GM12878 (cell line): ENCODE data around the gene ABHD14A. TPM values are rescaled to one million over a fixed set of nuclear protein-coding genes. Genes with fewer than 3 reads are reported as not detected.

Experiments used
- ATAC-seq: fragments of 200-7000 bp; cut with Tn5 transposase; 3 replicates; pipeline ENCODE4 v1.9.1; 2020; ENCODE audit warnings: mild to moderate bottlenecking, moderate library complexity
- BruUV-seq: library from RNA; stranded (reverse); fragments of 400-500 nt; replicated peaks from 2 replicates; lab custom pipeline; 2021; lab: Mats Ljungman, UMichigan
- CTCF ChIA-PET: fragments of 300-600 bp; sonication (Branson Sonifier 250); formaldehyde crosslinking; extraction: SDS; loops from one replicate; lab custom pipeline; 2021; ENCODE audit warnings: inconsistent platforms; lab: Yijun Ruan, JAX
- POLR2A ChIA-PET: fragments of 350-600 bp; formaldehyde crosslinking; extraction: SDS; loops from one replicate; lab custom pipeline; 2021; ENCODE audit warnings: inconsistent platforms; lab: Charles Lee
- RAD21 ChIA-PET: fragments of 300-600 bp; sonication (Branson Sonifier 250); formaldehyde crosslinking; loops from one replicate; lab custom pipeline; 2023; ENCODE audit warnings: antibody characterized with exemption; ENCODE audit not compliant: unreplicated experiment; lab: Charles Lee
- SMC1A ChIA-PET: fragments of 300-600 bp; sonication (Branson Sonifier 250); formaldehyde crosslinking; loops from one replicate; lab custom pipeline; 2023; ENCODE audit not compliant: unreplicated experiment, uncharacterized antibody; lab: Charles Lee
- DNase-seq: peaks from one replicate; pipeline ENCODE4 v3.0.0-alpha.2; 2011; ENCODE audit warnings: low read depth, low spot score
- FAIRE-seq: peaks from 3 replicates; lab custom pipeline; 2011; peaks lifted over from hg19 to GRCh38; lab: Jason Lieb, UNC
- H2AFZ ChIP-seq: 2 replicates; pipeline ENCODE4 v1.6.0; 2011; ENCODE audit warnings: low read depth, low read length, control low read depth; ENCODE audit not compliant: control insufficient read depth
- H3K27ac ChIP-seq: 2 replicates; pipeline ENCODE4 v1.5.1; 2011; ENCODE audit warnings: control low read depth; ENCODE audit not compliant: control insufficient read depth, insufficient read depth
- H3K27me3 ChIP-seq, 2 experiments: replicated peaks in 1 of 2; 2 replicates each; pipeline versions ENCODE4 v1.6.0 to v1.6.1; 2011; ENCODE audit warnings: low read length in 1 of 2; ENCODE audit not compliant: control insufficient read depth in 2 of 2, insufficient read depth in 2 of 2
- H3K36me3 ChIP-seq, 2 experiments: 2 replicates each; pipeline ENCODE4 v1.5.1; 2011; ENCODE audit warnings: low read length in 1 of 2; ENCODE audit not compliant: control insufficient read depth in 2 of 2, insufficient read depth in 2 of 2
- H3K4me1 ChIP-seq: 2 replicates; pipeline ENCODE4 v1.6.1; 2011; ENCODE audit warnings: mild to moderate bottlenecking, low read length, moderate library complexity, mixed read lengths; ENCODE audit not compliant: control insufficient read depth, insufficient read depth
- H3K4me2 ChIP-seq: 2 replicates; pipeline ENCODE4 v1.6.0; 2011; ENCODE audit warnings: control low read depth; ENCODE audit not compliant: control insufficient read depth, insufficient read depth
- H3K4me3 ChIP-seq: fragments of 200-600 bp; sonication (generic); 2 replicates; pipeline ENCODE4 v1.5.1; 2016
- H3K79me2 ChIP-seq: 2 replicates; pipeline ENCODE4 v1.6.0; 2011; ENCODE audit warnings: low read length; ENCODE audit not compliant: control insufficient read depth, insufficient read depth
- H3K9ac ChIP-seq: 2 replicates; pipeline ENCODE4 v1.8.0; 2011; ENCODE audit warnings: low read length, control low read depth, mixed read lengths; ENCODE audit not compliant: control insufficient read depth, insufficient read depth
- H3K9me3 ChIP-seq: replicated peaks from 3 replicates; pipeline ENCODE4 v1.5.1; 2011; ENCODE audit warnings: mild to moderate bottlenecking, low read length; ENCODE audit not compliant: control insufficient read depth, insufficient read depth
- H4K20me1 ChIP-seq: 2 replicates; pipeline ENCODE4 v1.6.0; 2011; ENCODE audit not compliant: control insufficient read depth, insufficient read depth
- RAD51 ChIP-seq: fragments of 450-650 bp; IDR thresholded peaks from 2 replicates; pipeline ENCODE4 v1.6.1; 2016; ENCODE audit warnings: moderate library complexity, mild to moderate bottlenecking, inconsistent platforms
- RUNX3 ChIP-seq: IDR thresholded peaks from 2 replicates; pipeline ENCODE4 v1.6.1; 2012; ENCODE audit warnings: low read length, inconsistent platforms
- WGBS: methylation state at CpG from one replicate; pipeline ENCODE4 v1.1.6; 2016; ENCODE audit warnings: low lambda C conversion rate; ENCODE audit not compliant: insufficient replicate concordance, insufficient coverage; ENCODE audit errors: missing lambda C conversion rate; 5-methylcytosine and 5-hydroxymethylcytosine counted together
- in situ Hi-C: fragments of 300-500 bp; cut with MboI; formaldehyde crosslinking; loops from 9 replicates; pipeline ENCODE4 v1.14.3; 2018; ENCODE audit warnings: mixed read lengths
- intact Hi-C: fragments of 100-400 bp; cut with micrococcal nuclease; formaldehyde crosslinking; loops from one replicate; pipeline ENCODE4 v1.14.2; 2022; ENCODE audit not compliant: unreplicated experiment
- polyA plus RNA-seq, 11 experiments: library from polyadenylated mRNA; depleted of rRNA in 4 of 11; unstranded in 6 of 11; stranded (reverse) in 5 of 11; fragments of >200 nt; fragmentation: Nextera tagmentation in 4 of 11; fragmentation: Illumina TruSeq in 1 of 11; extraction: Ambion mirVana in 4 of 11; extraction: Trizol in 1 of 11; gene quantifications; 1 replicate in 1 of 11; 2 replicates in 10 of 11; pipeline versions ENCODE4 v1.2.1 to v1.2.3, GENCODE V29; 2011 to 2016; ENCODE audit warnings: inconsistent platforms in 2 of 11, missing spikeins in 2 of 11, low read depth in 1 of 11
- total RNA-seq, 4 experiments: library from RNA; depleted of rRNA in 3 of 4; stranded (reverse); fragments of >200 nt in 3 of 4; fragmentation: Illumina TruSeq in 1 of 4; extraction: Trizol in 1 of 4; gene quantifications; 2 replicates each; pipeline versions ENCODE4 v1.2.1 to v1.2.3, GENCODE V29; 2013 to 2021
- TF ChIP-seq, protein P1 (sequence below): fragments of 450-650 bp; formaldehyde crosslinking; IDR thresholded peaks from 2 replicates; pipeline ENCODE4 v1.5.0; 2022; ENCODE audit warnings: mild to moderate bottlenecking, missing genetic modification characterization
- TF ChIP-seq, protein P2 (sequence below): IDR thresholded peaks from 2 replicates; pipeline ENCODE4 v1.6.1; 2012; ENCODE audit warnings: mild to moderate bottlenecking, low read depth, low read length
- TF ChIP-seq, protein P3 (sequence below): IDR thresholded peaks from 2 replicates; pipeline ENCODE4 v1.6.1; 2011; ENCODE audit warnings: low read depth, mild to moderate bottlenecking, low read length, moderate library complexity, borderline replicate concordance; ENCODE audit errors: extremely low read depth

ABHD14A gene
- total and polyA plus RNA-seq, 10 of the 15 experiments (the other 5 are each of a cell fraction or from before 2014, with no cell fraction given) = 1.2 to 27.0 (median 7.9) TPM

DNA sequence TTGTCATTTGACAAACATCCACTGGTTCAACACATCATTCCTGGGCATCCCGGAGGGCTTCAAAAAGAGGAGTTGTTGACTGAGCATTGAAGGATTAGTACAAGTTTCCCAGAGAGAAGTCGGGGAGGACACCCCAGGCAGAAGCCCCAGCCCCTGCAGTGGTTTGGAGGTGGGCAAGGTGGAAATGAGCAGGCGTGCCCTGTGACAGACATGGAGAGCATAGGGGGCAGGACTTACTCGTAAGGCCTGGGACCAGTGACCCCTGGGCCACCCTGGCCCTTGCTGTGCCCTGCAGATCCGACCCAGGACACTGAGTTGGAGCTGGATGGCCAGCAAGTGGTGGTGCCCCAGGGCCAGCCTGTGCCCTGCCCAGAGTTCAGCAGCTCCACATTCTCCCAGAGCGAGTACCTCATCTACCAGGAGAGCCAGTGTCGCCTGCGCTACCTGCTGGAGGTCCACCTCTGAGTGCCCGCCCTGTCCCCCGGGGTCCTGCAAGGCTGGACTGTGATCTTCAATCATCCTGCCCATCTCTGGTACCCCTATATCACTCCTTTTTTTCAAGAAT, 26.8 kb upstream of the ABHD14A start:
- no peak for FAIRE-seq
- RAD21 ChIA-PET = no interaction called here
- Histone ChIP-seq H3K4me2 (no peak overlapping the region), H3K27me3 (no peaks in the 10 kb centered on the region), H4K20me1 (no peaks in the 10 kb centered on the region), H3K36me3 (peaks cover 0 to 2% of the 10 kb centered on the region in 2 experiments; a peak in 1 of 4 replicates), H3K27ac (no peak overlapping the region), H3K79me2 (no peaks in the 10 kb centered on the region), H3K9me3 (no peaks in the 10 kb centered on the region), H3K9ac (no peak overlapping the region), H3K4me3 (no peak overlapping the region), H3K4me1 (peaks cover 4% of the 10 kb centered on the region; the same call in 1 of the 2 replicates), H2AFZ (no peak overlapping the region)
- in situ Hi-C loops = no loop called here
- BruUV-seq = no TSS peak
- intact Hi-C loops = no loop called here
- no peak for DNase-seq
- no peak for TF ChIP-seq RUNX3
- TF ChIP-seq, protein P1, sequence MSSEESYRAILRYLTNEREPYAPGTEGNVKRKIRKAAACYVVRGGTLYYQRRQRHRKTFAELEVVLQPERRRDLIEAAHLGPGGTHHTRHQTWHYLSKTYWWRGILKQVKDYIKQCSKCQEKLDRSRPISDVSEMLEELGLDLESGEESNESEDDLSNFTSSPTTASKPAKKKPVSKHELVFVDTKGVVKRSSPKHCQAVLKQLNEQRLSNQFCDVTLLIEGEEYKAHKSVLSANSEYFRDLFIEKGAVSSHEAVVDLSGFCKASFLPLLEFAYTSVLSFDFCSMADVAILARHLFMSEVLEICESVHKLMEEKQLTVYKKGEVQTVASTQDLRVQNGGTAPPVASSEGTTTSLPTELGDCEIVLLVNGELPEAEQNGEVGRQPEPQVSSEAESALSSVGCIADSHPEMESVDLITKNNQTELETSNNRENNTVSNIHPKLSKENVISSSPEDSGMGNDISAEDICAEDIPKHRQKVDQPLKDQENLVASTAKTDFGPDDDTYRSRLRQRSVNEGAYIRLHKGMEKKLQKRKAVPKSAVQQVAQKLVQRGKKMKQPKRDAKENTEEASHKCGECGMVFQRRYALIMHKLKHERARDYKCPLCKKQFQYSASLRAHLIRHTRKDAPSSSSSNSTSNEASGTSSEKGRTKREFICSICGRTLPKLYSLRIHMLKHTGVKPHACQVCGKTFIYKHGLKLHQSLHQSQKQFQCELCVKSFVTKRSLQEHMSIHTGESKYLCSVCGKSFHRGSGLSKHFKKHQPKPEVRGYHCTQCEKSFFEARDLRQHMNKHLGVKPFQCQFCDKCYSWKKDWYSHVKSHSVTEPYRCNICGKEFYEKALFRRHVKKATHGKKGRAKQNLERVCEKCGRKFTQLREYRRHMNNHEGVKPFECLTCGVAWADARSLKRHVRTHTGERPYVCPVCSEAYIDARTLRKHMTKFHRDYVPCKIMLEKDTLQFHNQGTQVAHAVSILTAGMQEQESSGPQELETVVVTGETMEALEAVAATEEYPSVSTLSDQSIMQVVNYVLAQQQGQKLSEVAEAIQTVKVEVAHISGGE (CRISPR knock-in tag) = no peak
- TF ChIP-seq, protein P2, sequence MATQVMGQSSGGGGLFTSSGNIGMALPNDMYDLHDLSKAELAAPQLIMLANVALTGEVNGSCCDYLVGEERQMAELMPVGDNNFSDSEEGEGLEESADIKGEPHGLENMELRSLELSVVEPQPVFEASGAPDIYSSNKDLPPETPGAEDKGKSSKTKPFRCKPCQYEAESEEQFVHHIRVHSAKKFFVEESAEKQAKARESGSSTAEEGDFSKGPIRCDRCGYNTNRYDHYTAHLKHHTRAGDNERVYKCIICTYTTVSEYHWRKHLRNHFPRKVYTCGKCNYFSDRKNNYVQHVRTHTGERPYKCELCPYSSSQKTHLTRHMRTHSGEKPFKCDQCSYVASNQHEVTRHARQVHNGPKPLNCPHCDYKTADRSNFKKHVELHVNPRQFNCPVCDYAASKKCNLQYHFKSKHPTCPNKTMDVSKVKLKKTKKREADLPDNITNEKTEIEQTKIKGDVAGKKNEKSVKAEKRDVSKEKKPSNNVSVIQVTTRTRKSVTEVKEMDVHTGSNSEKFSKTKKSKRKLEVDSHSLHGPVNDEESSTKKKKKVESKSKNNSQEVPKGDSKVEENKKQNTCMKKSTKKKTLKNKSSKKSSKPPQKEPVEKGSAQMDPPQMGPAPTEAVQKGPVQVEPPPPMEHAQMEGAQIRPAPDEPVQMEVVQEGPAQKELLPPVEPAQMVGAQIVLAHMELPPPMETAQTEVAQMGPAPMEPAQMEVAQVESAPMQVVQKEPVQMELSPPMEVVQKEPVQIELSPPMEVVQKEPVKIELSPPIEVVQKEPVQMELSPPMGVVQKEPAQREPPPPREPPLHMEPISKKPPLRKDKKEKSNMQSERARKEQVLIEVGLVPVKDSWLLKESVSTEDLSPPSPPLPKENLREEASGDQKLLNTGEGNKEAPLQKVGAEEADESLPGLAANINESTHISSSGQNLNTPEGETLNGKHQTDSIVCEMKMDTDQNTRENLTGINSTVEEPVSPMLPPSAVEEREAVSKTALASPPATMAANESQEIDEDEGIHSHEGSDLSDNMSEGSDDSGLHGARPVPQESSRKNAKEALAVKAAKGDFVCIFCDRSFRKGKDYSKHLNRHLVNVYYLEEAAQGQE = no peak
- no peak for TF ChIP-seq RAD51
- TF ChIP-seq, protein P3, sequence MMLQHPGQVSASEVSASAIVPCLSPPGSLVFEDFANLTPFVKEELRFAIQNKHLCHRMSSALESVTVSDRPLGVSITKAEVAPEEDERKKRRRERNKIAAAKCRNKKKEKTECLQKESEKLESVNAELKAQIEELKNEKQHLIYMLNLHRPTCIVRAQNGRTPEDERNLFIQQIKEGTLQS = no peak
- 91% methylated on average over 10 of the region's 10 CpGs for WGBS
- SMC1A ChIA-PET = no interaction called here
- CTCF ChIA-PET = no interaction called here
- POLR2A ChIA-PET = no interaction called here
- no peak for ATAC-seq
